ENCODE data around the gene COA1.

The COA1 gene

DNA sequence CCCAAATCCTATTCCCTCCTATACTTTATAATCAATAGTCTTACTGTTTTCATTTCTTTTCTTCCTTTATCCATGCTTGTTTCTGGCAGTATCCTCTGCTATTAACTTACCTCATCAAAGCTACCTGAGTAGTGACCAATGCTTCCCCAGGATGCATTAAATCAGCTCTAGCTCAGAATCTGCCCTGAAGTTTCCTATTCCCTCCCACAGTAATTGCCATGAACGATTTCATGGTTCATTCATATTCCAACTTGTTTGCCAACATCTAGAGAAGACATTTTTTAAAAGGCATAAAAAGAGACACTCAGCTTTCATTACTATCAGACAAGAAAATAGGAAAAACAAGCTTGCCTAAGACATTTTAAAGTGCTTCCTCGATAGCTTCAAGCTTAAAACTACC lies 42.3 kb downstream of the COA1 start:
- no peaks in the 10 kb centered on the region for H3K9me2 ChIP-seq (replicated peaks; ENCODE audit: insufficient read depth, low read length)
- no peaks in the 10 kb centered on the region for H3F3A ChIP-seq (ENCODE audit: insufficient read depth, low read length)
- H3K79me2 ChIP-seq (ENCODE audit: low read length): peaks cover 94% of the 10 kb centered on the region
- H3K4me3 ChIP-seq (ENCODE audit: low read length): no peak overlapping the region
- H3K4me2 ChIP-seq (ENCODE audit: low read depth, low read length): no peak overlapping the region
- H3K9ac ChIP-seq (ENCODE audit: low read length): no peak overlapping the region
- H3K36me3 ChIP-seq (replicated peaks; ENCODE audit: insufficient read depth, low read length): no peaks in the 10 kb centered on the region
- no peak for DNase-seq
- H3K27me3 ChIP-seq (replicated peaks; ENCODE audit: insufficient read depth, low read length): no peaks in the 10 kb centered on the region
- H3K27ac ChIP-seq (ENCODE audit: low read length): no peak overlapping the region
- peaks cover 10% of the 10 kb centered on the region for H4K20me1 ChIP-seq (ENCODE audit: insufficient read depth, low read length)
- no peak for TF ChIP-seq EZH2 (optimal IDR thresholded peaks at IDR 0.05; ENCODE audit: low read depth, low read length)
- no peak for TF ChIP-seq EZH2phosphoT487 (IDR thresholded peaks at IDR 0.05; ENCODE audit: low read length)
- no peak for TF ChIP-seq CTCF (IDR thresholded peaks at IDR 0.05; ENCODE audit: low read length)
- no peak overlapping the region for H2AFZ ChIP-seq (ENCODE audit: low read length)
- H3K4me1 ChIP-seq (ENCODE audit: low read length): peaks cover 16% of the 10 kb centered on the region
- no peaks in the 10 kb centered on the region for H3K9me3 ChIP-seq (replicated peaks; ENCODE audit: insufficient read depth, low read length)

GRCh38 chr7:43680736-43681135 lies 48.6 kb downstream of the COA1 start:
- H3K4me1 ChIP-seq (ENCODE audit: low read length): peaks cover 31% of the 10 kb centered on the region
- peaks cover 99% of the 10 kb centered on the region for H3K79me2 ChIP-seq (ENCODE audit: low read length)
- H3K27me3 ChIP-seq (replicated peaks; ENCODE audit: insufficient read depth, low read length): no peaks in the 10 kb centered on the region
- H3K4me3 ChIP-seq (ENCODE audit: low read length): no peak overlapping the region
- H3K9me3 ChIP-seq (replicated peaks; ENCODE audit: insufficient read depth, low read length): no peaks in the 10 kb centered on the region
- DNase-seq: no peak
- H3K9ac ChIP-seq (ENCODE audit: low read length): no peak overlapping the region
- H3K36me3 ChIP-seq (replicated peaks; ENCODE audit: insufficient read depth, low read length): no peaks in the 10 kb centered on the region
- no peaks in the 10 kb centered on the region for H3K9me2 ChIP-seq (replicated peaks; ENCODE audit: insufficient read depth, low read length)
- TF ChIP-seq CTCF (IDR thresholded peaks at IDR 0.05; ENCODE audit: low read length): no peak
- no peak for TF ChIP-seq EZH2phosphoT487 (IDR thresholded peaks at IDR 0.05; ENCODE audit: low read length)
- TF ChIP-seq EZH2 (optimal IDR thresholded peaks at IDR 0.05; ENCODE audit: low read depth, low read length): no peak
- no peak overlapping the region for H2AFZ ChIP-seq (ENCODE audit: low read length)
- H3K4me2 ChIP-seq (ENCODE audit: low read depth, low read length): no peak overlapping the region
- H3K27ac ChIP-seq (ENCODE audit: low read length): no peak overlapping the region
- peaks cover 16% of the 10 kb centered on the region; the same call in 1 of the 2 replicates for H3F3A ChIP-seq (ENCODE audit: insufficient read depth, low read length)
- H4K20me1 ChIP-seq (ENCODE audit: insufficient read depth, low read length): no peaks in the 10 kb centered on the region; the same call in none of the 2 replicates

DNA sequence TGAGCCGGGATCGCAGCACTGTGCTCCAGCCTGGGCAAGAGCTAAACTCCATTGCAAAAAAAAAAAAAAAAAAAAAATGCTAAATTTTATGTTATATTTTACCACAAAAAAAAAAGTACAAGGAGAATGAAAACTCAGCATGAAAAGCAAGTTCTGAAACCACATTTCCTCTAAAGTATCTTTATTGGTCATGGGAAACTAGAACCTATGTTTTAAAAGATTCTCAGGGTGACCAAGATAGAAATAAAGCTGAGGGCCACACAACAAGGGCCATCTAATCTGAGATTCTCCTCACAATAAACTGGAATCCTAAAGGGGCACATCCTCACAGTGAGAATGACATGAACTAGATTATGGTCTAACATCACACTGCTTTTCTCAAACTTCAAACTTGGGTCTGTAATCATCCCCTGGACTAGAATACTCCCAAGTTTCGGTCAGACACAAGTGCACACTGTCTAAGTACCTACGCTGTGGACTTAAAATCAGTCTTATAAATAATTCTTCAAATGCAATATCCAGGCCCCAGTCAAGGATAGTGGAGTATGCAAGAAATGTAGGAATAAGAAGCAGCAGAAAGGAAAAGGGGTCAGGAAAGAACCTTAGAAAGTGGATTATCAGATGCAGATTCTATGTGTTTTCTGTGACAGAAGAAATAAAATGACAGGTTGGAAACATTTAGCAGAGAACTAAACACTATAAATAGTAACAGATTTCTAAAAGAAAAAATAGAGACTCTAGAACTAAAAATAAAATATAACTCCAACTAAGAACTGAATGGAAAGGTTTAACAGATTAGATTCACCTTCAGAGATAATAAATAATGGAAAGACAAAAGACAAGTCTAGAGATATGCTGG lies 49.9 kb downstream of the COA1 start:
- H4K20me1 ChIP-seq (ENCODE audit: insufficient read depth, low read length): no peaks in the 10 kb centered on the region; the same call in 1 of the 2 replicates
- H2AFZ ChIP-seq (ENCODE audit: low read length): no peak overlapping the region
- H3K9ac ChIP-seq (ENCODE audit: low read length): no peak overlapping the region
- H3K27me3 ChIP-seq (replicated peaks; ENCODE audit: insufficient read depth, low read length): no peaks in the 10 kb centered on the region
- H3F3A ChIP-seq (ENCODE audit: insufficient read depth, low read length): peaks cover 16% of the 10 kb centered on the region; the same call in 1 of the 2 replicates
- no peaks in the 10 kb centered on the region for H3K36me3 ChIP-seq (replicated peaks; ENCODE audit: insufficient read depth, low read length)
- H3K79me2 ChIP-seq (ENCODE audit: low read length): peaks cover 95% of the 10 kb centered on the region
- H3K4me2 ChIP-seq (ENCODE audit: low read depth, low read length): peak overlapping the region; percentile 48
- H3K9me2 ChIP-seq (replicated peaks; ENCODE audit: insufficient read depth, low read length): no peaks in the 10 kb centered on the region
- 0 out of 2 replicates have a peak overlapping the region, but pooled peaks have one; percentile 0 for H3K4me3 ChIP-seq (ENCODE audit: low read length)
- H3K4me1 ChIP-seq (ENCODE audit: low read length): peaks cover 31% of the 10 kb centered on the region
- peak overlapping the region; percentile 42; the same call in 1 of the 2 replicates for H3K27ac ChIP-seq (ENCODE audit: low read length)
- peak; percentile 60 for DNase-seq
- no peaks in the 10 kb centered on the region for H3K9me3 ChIP-seq (replicated peaks; ENCODE audit: insufficient read depth, low read length)
- no peak for TF ChIP-seq EZH2 (optimal IDR thresholded peaks at IDR 0.05; ENCODE audit: low read depth, low read length)
- no peak for TF ChIP-seq EZH2phosphoT487 (IDR thresholded peaks at IDR 0.05; ENCODE audit: low read length)
- no peak for TF ChIP-seq CTCF (IDR thresholded peaks at IDR 0.05; ENCODE audit: low read length)
